Osteoblast (primary cell): ENCODE results near the gene PPP3CA. TPM values are rescaled to one million over a fixed set of nuclear protein-coding genes. Genes with fewer than 3 reads are reported as not detected.

ENCODE experiments used
- DNase-seq: peaks from one replicate; pipeline ENCODE4 v3.0.0; 2011; ENCODE audit warnings: low spot score, mixed read lengths; ENCODE audit not compliant: insufficient read length; ENCODE audit errors: missing footprints
- H2AFZ ChIP-seq: 2 replicates; pipeline ENCODE4 v1.6.0; 2011; ENCODE audit warnings: mild to moderate bottlenecking, low read length
- H3K27ac ChIP-seq: 2 replicates; pipeline ENCODE4 v1.5.1; 2011; ENCODE audit warnings: mild to moderate bottlenecking, low read depth, low read length, moderate library complexity
- H3K27me3 ChIP-seq: 2 replicates; pipeline ENCODE4 v1.6.0; 2012; ENCODE audit warnings: mild to moderate bottlenecking, control low read depth, inconsistent platforms, low read length, moderate library complexity; ENCODE audit not compliant: insufficient read depth
- H3K36me3 ChIP-seq: 2 replicates; pipeline ENCODE4 v1.5.1; 2011; ENCODE audit warnings: mild to moderate bottlenecking, low read length, control low read depth, moderate library complexity; ENCODE audit not compliant: insufficient read depth
- H3K4me1 ChIP-seq: 2 replicates; pipeline ENCODE4 v1.5.1; 2011; ENCODE audit warnings: mild to moderate bottlenecking, low read length, control low read depth, moderate library complexity; ENCODE audit not compliant: insufficient read depth
- H3K4me2 ChIP-seq: 2 replicates; pipeline ENCODE4 v1.6.0; 2011; ENCODE audit warnings: mild to moderate bottlenecking, low read length; ENCODE audit not compliant: insufficient read depth
- H3K4me3 ChIP-seq: fragments of 200-600 bp; sonication (generic); 3 replicates; pipeline ENCODE4 v1.5.1; 2012; ENCODE audit warnings: mild to moderate bottlenecking, low read length, inconsistent platforms; ENCODE audit not compliant: insufficient read depth
- H3K79me2 ChIP-seq: 2 replicates; pipeline ENCODE4 v1.6.0; 2012; ENCODE audit warnings: mild to moderate bottlenecking, low read length, control low read depth, inconsistent platforms; ENCODE audit not compliant: insufficient read depth
- H3K9me3 ChIP-seq: 2 replicates; pipeline ENCODE4 v1.5.1; 2011; ENCODE audit warnings: low read depth, low read length, control low read depth
- H4K20me1 ChIP-seq: 2 replicates; pipeline ENCODE4 v1.6.0; 2012; ENCODE audit warnings: mild to moderate bottlenecking, low read length, control low read depth; ENCODE audit not compliant: insufficient read depth
- total RNA-seq: library from RNA; depleted of rRNA; stranded (reverse); fragments of >200 nt; gene quantifications from 2 replicates; pipeline ENCODE4 v1.2.3, GENCODE V29; 2012
- TF ChIP-seq, protein P1 (sequence below): IDR thresholded peaks from 2 replicates; pipeline ENCODE4 v1.5.1; 2011; ENCODE audit warnings: mild to moderate bottlenecking, low read depth, low read length, moderate library complexity; ENCODE audit errors: extremely low read depth

The PPP3CA gene
- total RNA-seq, 1 donor: 80.0 TPM

DNA sequence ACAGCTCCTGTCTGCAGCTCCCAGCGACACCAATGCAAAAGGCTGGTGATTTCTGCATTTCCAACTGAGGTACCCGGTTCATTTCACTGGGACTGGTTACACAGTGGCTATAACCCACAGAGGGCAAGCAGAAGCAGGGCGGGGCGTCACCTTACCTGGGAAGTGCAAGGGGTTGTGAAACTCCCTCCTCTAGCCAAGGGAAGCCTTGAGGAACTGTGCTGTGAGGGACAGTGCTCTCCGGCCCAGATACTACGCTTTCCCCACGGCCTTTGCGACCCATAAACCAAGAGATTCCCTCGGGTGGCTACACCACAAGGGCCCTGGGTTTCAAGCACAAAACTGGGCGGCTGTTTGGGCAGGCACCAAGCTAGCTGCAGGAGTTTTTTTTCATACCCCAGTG is 218.9 kb downstream of the PPP3CA start:
- no peak overlapping the region for H3K27ac ChIP-seq

GRCh38 chr4:101127176-101127790 is 220.0 kb downstream of the PPP3CA start:
- Histone ChIP-seq H2AFZ (no peak overlapping the region), H3K4me3 (no peak overlapping the region), H3K4me2 (no peak overlapping the region), H3K79me2 (peaks cover 39% of the 10 kb centered on the region), H3K36me3 (no peaks in the 10 kb centered on the region), H3K9me3 (no peaks in the 10 kb centered on the region), H3K27ac (no peak overlapping the region), H4K20me1 (peaks cover 7% of the 10 kb centered on the region), H3K4me1 (peaks cover 18% of the 10 kb centered on the region), H3K27me3 (no peaks in the 10 kb centered on the region)
- TF ChIP-seq, protein P1, sequence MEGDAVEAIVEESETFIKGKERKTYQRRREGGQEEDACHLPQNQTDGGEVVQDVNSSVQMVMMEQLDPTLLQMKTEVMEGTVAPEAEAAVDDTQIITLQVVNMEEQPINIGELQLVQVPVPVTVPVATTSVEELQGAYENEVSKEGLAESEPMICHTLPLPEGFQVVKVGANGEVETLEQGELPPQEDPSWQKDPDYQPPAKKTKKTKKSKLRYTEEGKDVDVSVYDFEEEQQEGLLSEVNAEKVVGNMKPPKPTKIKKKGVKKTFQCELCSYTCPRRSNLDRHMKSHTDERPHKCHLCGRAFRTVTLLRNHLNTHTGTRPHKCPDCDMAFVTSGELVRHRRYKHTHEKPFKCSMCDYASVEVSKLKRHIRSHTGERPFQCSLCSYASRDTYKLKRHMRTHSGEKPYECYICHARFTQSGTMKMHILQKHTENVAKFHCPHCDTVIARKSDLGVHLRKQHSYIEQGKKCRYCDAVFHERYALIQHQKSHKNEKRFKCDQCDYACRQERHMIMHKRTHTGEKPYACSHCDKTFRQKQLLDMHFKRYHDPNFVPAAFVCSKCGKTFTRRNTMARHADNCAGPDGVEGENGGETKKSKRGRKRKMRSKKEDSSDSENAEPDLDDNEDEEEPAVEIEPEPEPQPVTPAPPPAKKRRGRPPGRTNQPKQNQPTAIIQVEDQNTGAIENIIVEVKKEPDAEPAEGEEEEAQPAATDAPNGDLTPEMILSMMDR: no peak
- DNase-seq: peak; percentile 1

More for the DNA sequence above, 218.9 kb downstream of the PPP3CA start:
- Histone ChIP-seq H2AFZ (no peak overlapping the region), H3K36me3 (no peaks in the 10 kb centered on the region), H3K4me2 (no peak overlapping the region), H3K9me3 (no peaks in the 10 kb centered on the region), H3K27me3 (no peaks in the 10 kb centered on the region), H3K4me3 (no peak overlapping the region), H4K20me1 (peaks cover 7% of the 10 kb centered on the region), H3K4me1 (peaks cover 18% of the 10 kb centered on the region), H3K79me2 (peaks cover 48% of the 10 kb centered on the region)
- TF ChIP-seq, protein P1: no peak
- no peak for DNase-seq

GRCh38 chr4:101126059-101126458 is 221.3 kb downstream of the PPP3CA start:
- no peak overlapping the region for H2AFZ ChIP-seq
- DNase-seq: peak; percentile 79
- TF ChIP-seq, protein P1: no peak
- no peaks in the 10 kb centered on the region for H3K27me3 ChIP-seq
- H3K79me2 ChIP-seq: peaks cover 41% of the 10 kb centered on the region
- H3K36me3 ChIP-seq: no peaks in the 10 kb centered on the region
- no peaks in the 10 kb centered on the region for H3K9me3 ChIP-seq
- H3K4me2 ChIP-seq: no peak overlapping the region
- H3K4me1 ChIP-seq: peaks cover 18% of the 10 kb centered on the region
- H3K27ac ChIP-seq: peak overlapping the region; percentile 13
- peaks cover 7% of the 10 kb centered on the region for H4K20me1 ChIP-seq
- H3K4me3 ChIP-seq: no peak overlapping the region

DNA sequence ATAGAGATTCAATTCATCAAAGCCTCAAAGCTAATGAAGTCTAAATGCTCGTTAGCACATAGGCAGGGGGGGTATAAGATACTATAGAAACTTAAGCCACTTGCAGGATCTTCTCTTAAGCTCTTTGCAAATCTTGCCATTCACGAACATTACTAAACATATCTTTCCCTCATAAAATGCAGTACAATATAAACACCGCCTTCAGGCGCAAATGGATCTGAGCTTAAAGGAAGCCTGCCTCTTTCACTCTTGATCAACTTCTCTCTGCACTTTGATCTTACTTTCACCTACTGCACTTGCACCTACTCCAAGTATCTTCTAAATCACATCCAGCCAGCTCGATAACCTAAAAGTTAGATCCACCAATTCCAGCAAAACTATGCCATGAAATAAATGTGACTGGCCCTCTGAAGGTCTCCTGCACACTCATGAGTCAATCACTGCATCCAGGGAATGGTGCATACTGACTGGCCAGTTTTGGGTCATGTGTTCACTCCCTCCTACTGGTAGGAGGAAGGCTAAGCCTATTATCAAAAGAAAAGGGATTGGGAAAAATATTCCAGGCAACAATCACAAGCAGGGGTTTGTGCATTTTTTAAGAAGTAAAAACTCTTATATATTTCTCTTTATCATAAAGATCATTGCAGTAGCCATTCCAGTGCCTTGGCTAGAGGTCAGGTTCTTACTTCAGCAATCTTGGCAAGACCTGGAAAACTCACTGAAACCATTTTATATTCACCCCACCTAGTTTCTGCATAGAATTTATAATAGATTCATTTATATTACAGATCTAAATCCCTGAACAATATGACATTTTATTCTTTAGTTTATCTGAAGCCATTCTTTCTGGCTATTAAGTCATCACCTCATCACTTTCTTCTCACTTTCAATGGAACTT is 222.0 kb downstream of the PPP3CA start:
- Histone ChIP-seq H3K4me2 (no peak overlapping the region), H4K20me1 (peaks cover 7% of the 10 kb centered on the region), H3K36me3 (no peaks in the 10 kb centered on the region), H3K79me2 (peaks cover 34% of the 10 kb centered on the region), H3K27ac (no peak overlapping the region), H3K27me3 (no peaks in the 10 kb centered on the region), H3K4me3 (no peak overlapping the region), H3K9me3 (no peaks in the 10 kb centered on the region), H3K4me1 (peaks cover 18% of the 10 kb centered on the region), H2AFZ (no peak overlapping the region)
- no peak for DNase-seq
- TF ChIP-seq, protein P1: no peak
